IMR-90 (cell line): ENCODE measurements around the gene PRL. TPM values are rescaled to one million over a fixed set of nuclear protein-coding genes. Genes with fewer than 3 reads are reported as not detected.
A peak's percentile ranks its signal among the peaks of the same experiment; 100 is the strongest.

ENCODE experiments used
- ATAC-seq: fragments of 200-7000 bp; cut with Tn5 transposase; 2 replicates; pipeline ENCODE4 v1.9.1; 2020; ENCODE audit warnings: low read depth, mild to moderate bottlenecking, moderate library complexity
- BruUV-seq: library from RNA; stranded (reverse); fragments of 400-500 nt; replicated peaks from 2 replicates; lab custom pipeline; 2021; lab: Mats Ljungman, UMichigan
- CTCF ChIA-PET: fragments of 300-600 bp; formaldehyde crosslinking; extraction: SDS; loops from one replicate; lab custom pipeline; 2021; ENCODE audit warnings: antibody characterized with exemption; lab: Yijun Ruan, JAX
- POLR2A ChIA-PET: fragments of 300-600 bp; sonication (Branson Sonifier 250); formaldehyde crosslinking; loops from one replicate; lab custom pipeline; 2022; ENCODE audit warnings: antibody characterized with exemption; ENCODE audit not compliant: unreplicated experiment; lab: Charles Lee
- DNase-seq: peaks from one replicate; pipeline ENCODE4 v3.0.0; 2013
- H2AFZ ChIP-seq: replicated peaks from 2 replicates; pipeline ENCODE3; 2013; ENCODE audit warnings: low read length, mild to moderate bottlenecking; ENCODE audit not compliant: poor library complexity
- H2AK5ac ChIP-seq: 2 replicates; pipeline ENCODE4 v1.6.1; 2013; ENCODE audit warnings: low read depth, low read length, inconsistent platforms
- H2AK9ac ChIP-seq: replicated peaks from 2 replicates; pipeline ENCODE3; 2013; ENCODE audit warnings: mild to moderate bottlenecking, low read depth, low read length, moderate library complexity; ENCODE audit not compliant: poor library complexity
- H2BK120ac ChIP-seq: 2 replicates; pipeline ENCODE4 v1.6.1; 2013; ENCODE audit warnings: low read depth, low read length, inconsistent platforms
- H2BK15ac ChIP-seq: 3 replicates; pipeline ENCODE4 v1.6.1; 2013; ENCODE audit warnings: low read depth, low read length, inconsistent platforms
- H2BK20ac ChIP-seq: 2 replicates; pipeline ENCODE4 v1.6.1; 2013; ENCODE audit warnings: low read depth, mild to moderate bottlenecking, inconsistent platforms, low read length, moderate library complexity
- H2BK5ac ChIP-seq: 2 replicates; pipeline ENCODE4 v1.6.1; 2013; ENCODE audit warnings: mild to moderate bottlenecking, low read depth, low read length, inconsistent platforms; ENCODE audit not compliant: poor library complexity, severe bottlenecking
- H3K14ac ChIP-seq: replicated peaks from 2 replicates; pipeline ENCODE4 v1.6.1; 2013; ENCODE audit warnings: low read depth, low read length, inconsistent platforms
- H3K18ac ChIP-seq: 2 replicates; pipeline ENCODE4 v1.6.1; 2013; ENCODE audit warnings: low read depth, low read length, control low read depth
- H3K23ac ChIP-seq: 2 replicates; pipeline ENCODE4 v1.6.1; 2013; ENCODE audit warnings: low read depth, low read length, inconsistent platforms
- H3K27ac ChIP-seq: 2 replicates; pipeline ENCODE4 v1.5.1; 2013; ENCODE audit warnings: mild to moderate bottlenecking, control low read depth, low read length; ENCODE audit not compliant: insufficient read depth
- H3K27me3 ChIP-seq: 2 replicates; pipeline ENCODE4 v1.6.1; 2013; ENCODE audit warnings: low read length; ENCODE audit not compliant: control insufficient read depth, insufficient read depth
- H3K36me3 ChIP-seq: 2 replicates; pipeline ENCODE4 v1.6.1; 2013; ENCODE audit warnings: low read length, mixed read lengths; ENCODE audit not compliant: control insufficient read depth, insufficient read depth
- H3K4ac ChIP-seq: 2 replicates; pipeline ENCODE4 v1.6.1; 2013; ENCODE audit warnings: low read depth, low read length, inconsistent platforms
- H3K4me1 ChIP-seq: 2 replicates; pipeline ENCODE4 v1.6.1; 2013; ENCODE audit warnings: low read length, mixed read lengths; ENCODE audit not compliant: control insufficient read depth, insufficient read depth
- H3K4me2 ChIP-seq: 2 replicates; pipeline ENCODE4 v1.6.1; 2013; ENCODE audit warnings: low read depth, mild to moderate bottlenecking, control low read depth, low read length, moderate library complexity
- H3K4me3 ChIP-seq: 2 replicates; pipeline ENCODE4 v1.5.1; 2013; ENCODE audit warnings: low read depth, mild to moderate bottlenecking, control low read depth, low read length, moderate library complexity; ENCODE audit not compliant: insufficient read depth
- H3K56ac ChIP-seq: 2 replicates; pipeline ENCODE4 v1.6.1; 2013; ENCODE audit warnings: low read length, inconsistent platforms; ENCODE audit not compliant: insufficient read depth; ENCODE audit errors: extremely low read depth
- H3K79me1 ChIP-seq, 2 experiments: 2 replicates each; pipeline ENCODE4 v1.6.1; 2013; ENCODE audit warnings: low read length in 2 of 2, inconsistent platforms in 1 of 2, low read depth in 1 of 2
- H3K9ac ChIP-seq: 2 replicates; pipeline ENCODE4 v1.6.1; 2013; ENCODE audit warnings: low read depth, low read length, control low read depth
- H3K9me1 ChIP-seq: 2 replicates; pipeline ENCODE4 v1.6.1; 2013; ENCODE audit warnings: low read length, inconsistent platforms; ENCODE audit not compliant: insufficient read depth
- H3K9me3 ChIP-seq: 2 replicates; pipeline ENCODE4 v1.6.1; 2013; ENCODE audit warnings: low read length; ENCODE audit not compliant: control insufficient read depth, insufficient read depth
- H4K20me1 ChIP-seq: 2 replicates; pipeline ENCODE4 v1.6.1; 2013; ENCODE audit warnings: low read length, inconsistent platforms; ENCODE audit not compliant: insufficient read depth
- H4K5ac ChIP-seq: 2 replicates; pipeline ENCODE4 v1.6.1; 2013; ENCODE audit warnings: mild to moderate bottlenecking, low read depth, low read length, control low read depth
- H4K8ac ChIP-seq, 2 experiments: 2 replicates each; pipeline ENCODE4 v1.6.1; 2013; ENCODE audit warnings: low read depth in 2 of 2, low read length in 2 of 2, control low read depth in 1 of 2, inconsistent platforms in 1 of 2
- H4K91ac ChIP-seq: 2 replicates; pipeline ENCODE4 v1.6.1; 2013; ENCODE audit warnings: low read depth, low read length, inconsistent platforms; ENCODE audit not compliant: insufficient read depth
- CEBPB ChIP-seq: IDR thresholded peaks from 2 replicates; pipeline ENCODE4 v1.6.1; 2012; ENCODE audit warnings: low read depth, low read length, improper control_type of control experiment
- CHD1 ChIP-seq: IDR thresholded peaks from 2 replicates; pipeline ENCODE4 v1.6.1; 2012; ENCODE audit warnings: low read depth, low read length, improper control_type of control experiment
- MAZ ChIP-seq: IDR thresholded peaks from 2 replicates; pipeline ENCODE4 v1.6.1; 2012; ENCODE audit warnings: low read depth, mild to moderate bottlenecking, low read length, improper control_type of control experiment, moderate library complexity, borderline replicate concordance
- RFX5 ChIP-seq: IDR thresholded peaks from 2 replicates; pipeline ENCODE4 v1.8.0; 2012; ENCODE audit warnings: low read depth, mild to moderate bottlenecking, low read length, moderate library complexity
- SMC3 ChIP-seq: fragments of 150-350 bp; IDR thresholded peaks from 2 replicates; pipeline ENCODE4 v1.6.1; 2016; ENCODE audit warnings: low read depth, mild to moderate bottlenecking, antibody characterized with exemption, low read length, moderate library complexity
- WGBS, 2 experiments: methylation state at CpG; one replicate each; pipeline versions ENCODE4 v1.1.5 to v1.1.7; 2013; ENCODE audit warnings: missing lambda C conversion rate in 2 of 2; ENCODE audit not compliant: insufficient read length in 1 of 2; ENCODE audit errors: extremely low coverage in 2 of 2; 5-methylcytosine and 5-hydroxymethylcytosine counted together
- dilution Hi-C: fragments of 300-500 bp; cut with HindIII; formaldehyde crosslinking; loops from one replicate; pipeline ENCODE4 v1.14.3; 2018; ENCODE audit warnings: low sequenced_read_pairs; ENCODE audit not compliant: unreplicated experiment
- in situ Hi-C: fragments of 300-500 bp; cut with MboI; formaldehyde crosslinking; loops from 3 replicates; pipeline ENCODE4 v1.14.3; 2019; ENCODE audit warnings: low sequenced_read_pairs, inconsistent platforms, mixed read lengths
- intact Hi-C: fragments of 100-400 bp; cut with micrococcal nuclease; formaldehyde crosslinking; loops from 2 replicates; pipeline ENCODE4 v1.10.0; 2022
- polyA plus RNA-seq, 3 experiments: library from polyadenylated mRNA; depleted of rRNA; stranded (reverse); fragments of >200 nt; gene quantifications; 2 replicates each; pipeline ENCODE4 v1.2.3, GENCODE V29; 2012; ENCODE audit warnings: low replicate concordance in 1 of 3
- total RNA-seq: library from RNA; depleted of rRNA; stranded (reverse); fragments of >200 nt; gene quantifications from 2 replicates; pipeline ENCODE4 v1.2.3, GENCODE V29; 2012

Gene PRL
- total and polyA plus RNA-seq, 2 of the 4 experiments (the other 2 are of a cell fraction): not detected

DNA sequence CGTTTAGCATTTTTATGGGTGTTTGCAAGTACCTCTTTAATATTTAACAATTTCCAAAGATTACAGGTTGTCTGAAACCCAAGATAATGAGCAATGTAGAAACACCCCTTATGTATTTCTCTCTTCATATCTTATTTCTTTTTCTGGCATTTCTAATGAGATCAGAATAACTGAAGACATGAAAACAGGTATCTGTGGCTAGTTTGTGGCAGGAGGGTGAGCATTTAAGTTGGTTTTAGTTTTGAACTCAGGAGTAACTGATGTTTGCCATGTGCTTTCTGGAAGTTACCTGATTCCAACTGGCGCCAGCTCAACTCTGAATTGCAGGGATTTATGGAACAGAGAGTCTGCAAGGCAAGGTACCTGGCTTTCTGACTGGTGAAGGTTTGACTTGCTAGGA lies 35.4 kb upstream of the PRL start:
- dilution Hi-C loops (no loop called here), in situ Hi-C loops (no loop called here), intact Hi-C loops (loop anchor here (10.0 kb wide), 1 partner anchor 1113 kb away; no protein-coding TSS in a partner anchor)
- H4K20me1 ChIP-seq: no peaks in the 10 kb centered on the region
- DNase-seq (no peak), ATAC-seq (no peak)
- no peaks in the 10 kb centered on the region for H3K36me3 ChIP-seq
- no peaks in the 10 kb centered on the region for H3K79me1 ChIP-seq
- peak overlapping the region; percentile 61 for H3K4ac ChIP-seq
- H3K4me3 ChIP-seq: no peak overlapping the region
- WGBS, 2 experiments: no CpG with 5 or more reads among the region's 2 CpGs
- H4K91ac ChIP-seq: peak overlapping the region; percentile 82
- H3K4me1 ChIP-seq: peaks cover 11% of the 10 kb centered on the region
- H4K8ac ChIP-seq: peak overlapping the region; percentile 32 to 39; a peak in 2 of 4 replicates
- H3K56ac ChIP-seq: no peak overlapping the region
- H2AK9ac ChIP-seq: no peak overlapping the region
- no peak overlapping the region for H3K23ac ChIP-seq
- H3K9me1 ChIP-seq: peaks cover 3% of the 10 kb centered on the region
- H3K14ac ChIP-seq: peak overlapping the region; percentile 51; the same call in 1 of the 2 replicates
- no TSS peak for BruUV-seq
- H2AK5ac ChIP-seq: peak overlapping the region; percentile 48
- peak overlapping the region; percentile 17 for H2BK5ac ChIP-seq
- H4K5ac ChIP-seq: peak overlapping the region; percentile 22; the same call in 1 of the 2 replicates
- H2BK15ac ChIP-seq: no peak overlapping the region; the same call in 2 of the 3 replicates
- no peak overlapping the region for H3K9ac ChIP-seq
- peak overlapping the region; percentile 85 for H2BK120ac ChIP-seq
- ChIA-PET POLR2A (no interaction called here), CTCF (no interaction called here)
- no peak overlapping the region for H3K27ac ChIP-seq
- H3K9me3 ChIP-seq: no peaks in the 10 kb centered on the region
- H2BK20ac ChIP-seq: peak overlapping the region; percentile 85
- H3K18ac ChIP-seq: peak overlapping the region; percentile 60; the same call in 1 of the 2 replicates
- TF ChIP-seq SMC3: no peak
- no peak for TF ChIP-seq CHD1
- no peak for TF ChIP-seq MAZ
- no peak for TF ChIP-seq CEBPB
- TF ChIP-seq RFX5: no peak
- no peaks in the 10 kb centered on the region for H3K27me3 ChIP-seq
- no peak overlapping the region for H3K4me2 ChIP-seq
- no peak overlapping the region for H2AFZ ChIP-seq
